OCI-LY3 (cell line): ENCODE data around the gene ADGRV1.

ENCODE experiments used
- CTCF ChIP-seq: fragments of 200-600, 300-600 bp; sonication (generic); IDR thresholded peaks from 2 replicates; pipeline ENCODE4 v1.5.1; 2014; ENCODE audit warnings: antibody characterized with exemption, low read length, low read depth
- EZH2phosphoT487 ChIP-seq: fragments of 200-600 bp; shearing (Covaris generic); IDR thresholded peaks from 2 replicates; pipeline ENCODE4 v1.6.1; 2018; ENCODE audit warnings: antibody characterized with exemption, mixed run types, low read depth

- TF ChIP-seq CTCF (no peak), EZH2phosphoT487 (no peak)
These were observed 564.1 kb downstream of the ADGRV1 start for GRCh38 chr5:91122651-91123050.
